GM19452 (cell line): Measurements from ENCODE around the gene C1orf50.

Experiments used
- ATAC-seq: cut with Tn5 transposase; IDR thresholded peaks from one replicate; pipeline ENCODE4 v1.9.1; 2021; ENCODE audit not compliant: unreplicated experiment

Gene C1orf50

DNA sequence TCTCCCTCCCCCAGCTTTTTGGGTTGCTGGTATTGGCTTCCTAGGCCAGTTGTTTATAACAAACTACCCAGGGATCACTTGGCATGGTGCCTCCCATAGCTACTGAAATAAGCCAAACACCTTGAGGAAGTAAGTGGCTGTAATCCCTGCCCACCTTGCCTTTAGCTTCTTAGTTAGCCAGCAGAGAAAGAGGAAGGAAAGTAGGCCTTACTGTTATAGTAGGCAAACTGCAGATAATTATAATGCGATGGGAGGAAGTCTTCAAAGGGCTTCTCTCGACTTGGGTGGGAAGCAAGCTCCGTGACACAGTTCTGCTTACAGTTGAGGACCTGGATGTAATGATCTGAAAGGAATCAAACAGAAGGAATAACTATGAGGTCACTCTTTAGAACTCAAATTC is 8.4 kb upstream of the C1orf50 start:
- no peak for ATAC-seq

DNA sequence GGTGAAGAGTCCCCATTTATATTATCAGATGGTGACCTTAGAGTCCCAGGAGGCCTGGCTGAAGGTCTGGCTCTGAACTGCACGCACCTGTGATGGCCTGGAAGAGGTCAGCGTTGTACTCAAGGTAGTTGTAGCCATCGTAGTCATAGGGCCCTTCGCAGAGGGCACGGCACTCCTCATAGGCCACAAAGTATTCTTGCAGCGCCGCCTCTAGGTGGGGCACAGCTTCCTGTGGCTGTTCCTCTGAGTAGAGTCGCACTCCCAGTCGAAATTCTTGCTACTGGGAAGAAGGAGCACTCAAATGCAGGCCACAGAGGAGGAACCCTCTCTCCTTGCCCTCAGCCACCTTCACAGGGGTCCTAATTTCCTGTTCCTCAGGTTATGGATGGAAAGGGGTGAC is 7.9 kb upstream of the C1orf50 start:
- ATAC-seq = no peak

DNA sequence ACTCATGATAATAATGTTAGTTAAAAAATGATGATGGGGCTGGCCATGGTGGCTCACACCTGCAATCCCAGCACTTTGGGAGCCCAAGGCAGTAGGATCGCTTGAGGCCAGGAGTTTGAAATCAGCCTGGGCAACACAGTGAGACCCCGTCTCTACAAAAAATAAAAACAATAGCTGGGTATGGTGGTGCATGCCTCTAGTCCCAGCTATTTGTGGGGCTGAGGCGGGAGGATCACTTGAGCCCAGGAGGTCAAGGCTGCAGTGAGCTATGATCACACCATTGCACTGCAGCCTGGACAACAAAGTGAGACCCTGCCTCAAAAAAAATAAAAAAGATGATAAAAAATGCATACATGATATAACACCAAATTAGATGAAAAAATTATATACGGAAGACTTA is 5.5 kb upstream of the C1orf50 start:
- ATAC-seq = no peak

DNA sequence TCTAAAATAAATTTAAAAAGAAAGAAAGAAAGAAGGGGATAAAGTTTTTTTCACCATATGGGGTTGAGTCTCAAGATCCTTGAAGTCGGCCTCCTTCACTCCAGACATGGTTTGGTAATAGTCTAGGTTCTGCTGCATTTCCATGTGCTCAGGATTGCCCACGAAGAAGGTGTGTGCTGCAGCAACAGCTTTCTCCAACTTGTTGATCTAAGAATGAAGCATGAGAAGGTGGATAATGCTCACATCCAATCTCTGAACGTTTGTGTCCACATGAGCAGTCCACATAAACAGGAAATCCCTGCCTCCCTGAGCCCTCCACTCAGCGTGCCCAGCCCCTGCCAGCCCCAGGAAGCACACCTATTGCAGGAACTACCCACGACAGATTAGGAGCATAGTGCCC is 4.8 kb upstream of the C1orf50 start:
- no peak for ATAC-seq

DNA sequence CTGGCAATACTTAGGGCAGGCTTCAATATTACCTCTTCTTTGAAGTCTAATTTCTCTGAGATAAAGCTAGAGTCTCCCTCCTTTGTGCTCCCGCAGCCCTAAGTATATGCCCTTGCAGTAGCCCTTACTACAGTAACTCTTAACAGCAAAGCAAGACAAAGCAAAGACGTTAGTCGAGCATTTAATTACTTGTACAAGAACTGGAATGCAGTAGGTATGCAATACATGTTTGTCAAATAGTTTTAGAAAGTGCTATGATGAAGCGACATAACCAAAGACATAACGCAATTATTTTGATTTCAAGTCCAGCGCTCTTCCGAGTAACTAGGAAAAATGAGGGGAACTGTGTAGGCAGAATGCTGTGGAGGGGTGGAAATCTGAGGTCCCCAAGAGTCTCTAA is 1.8 kb upstream of the C1orf50 start:
- no peak for ATAC-seq

DNA sequence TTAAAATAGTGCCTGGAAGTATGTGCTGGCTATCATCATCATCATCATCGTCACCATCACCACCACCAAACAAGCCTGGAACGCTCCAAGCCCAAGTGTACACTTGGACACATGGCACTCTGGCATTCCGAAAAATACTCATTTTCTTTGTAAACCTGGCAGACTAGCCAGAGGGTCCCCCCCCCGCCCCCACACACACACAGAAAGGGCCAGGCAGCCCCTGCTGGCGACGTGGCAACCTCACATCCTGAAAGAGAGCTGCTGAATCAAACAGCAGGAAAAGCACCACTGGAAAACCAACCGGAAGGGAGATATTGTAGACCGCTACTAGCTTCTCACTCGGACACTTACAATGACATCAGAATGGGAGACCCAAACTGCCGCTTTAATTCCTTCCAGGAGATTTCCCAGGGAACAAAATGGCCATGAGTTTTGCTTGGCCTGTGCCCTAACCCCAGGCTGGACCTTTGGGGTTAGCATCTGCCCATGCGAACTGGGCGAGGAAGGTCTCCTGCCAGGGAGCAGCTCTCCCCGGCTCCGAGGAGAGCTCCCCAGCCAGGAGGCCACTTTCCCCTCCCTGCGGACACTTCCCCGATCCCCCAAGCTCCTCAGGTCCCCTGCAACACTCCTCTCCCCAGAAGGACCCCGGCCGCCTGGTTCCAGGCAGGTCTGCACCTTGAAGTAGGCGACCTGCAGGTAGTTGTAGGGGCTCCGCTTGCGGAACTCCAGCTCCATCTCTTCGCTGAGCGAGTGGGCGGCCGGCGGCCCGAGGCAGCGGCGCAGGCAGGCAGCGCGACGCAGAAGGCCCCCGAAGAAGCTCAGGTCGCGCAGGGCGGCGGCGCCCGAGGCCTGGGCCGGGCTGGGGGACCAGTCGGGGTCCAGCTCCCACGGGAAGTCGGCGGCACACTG is 963 bp upstream of the C1orf50 start:
- ATAC-seq = peak; percentile 27

DNA sequence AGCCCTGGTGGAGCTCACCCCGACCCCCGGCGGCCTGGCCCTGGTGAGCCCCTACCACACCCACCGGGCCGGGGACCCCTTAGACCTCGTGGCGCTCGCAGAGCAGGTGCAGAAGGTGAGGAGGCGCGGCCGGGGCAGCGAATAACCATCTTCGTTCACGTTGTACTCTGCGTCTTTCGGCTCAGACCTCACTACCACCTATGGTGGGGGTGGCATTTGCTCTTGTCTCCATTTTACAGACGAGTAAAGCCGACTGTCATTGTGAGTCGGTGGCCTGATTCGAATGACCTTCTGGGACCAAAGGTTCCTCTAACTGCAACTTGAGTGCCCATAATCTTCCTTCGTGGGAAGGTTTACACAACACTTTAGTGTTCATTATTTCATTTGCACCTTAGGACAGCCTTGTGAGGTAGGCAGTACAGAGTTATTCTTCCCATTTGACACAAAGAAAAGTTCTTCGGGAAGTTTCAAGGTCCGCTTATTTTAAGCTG is 506 bp downstream of the C1orf50 start:
- peak; percentile 13 for ATAC-seq

DNA sequence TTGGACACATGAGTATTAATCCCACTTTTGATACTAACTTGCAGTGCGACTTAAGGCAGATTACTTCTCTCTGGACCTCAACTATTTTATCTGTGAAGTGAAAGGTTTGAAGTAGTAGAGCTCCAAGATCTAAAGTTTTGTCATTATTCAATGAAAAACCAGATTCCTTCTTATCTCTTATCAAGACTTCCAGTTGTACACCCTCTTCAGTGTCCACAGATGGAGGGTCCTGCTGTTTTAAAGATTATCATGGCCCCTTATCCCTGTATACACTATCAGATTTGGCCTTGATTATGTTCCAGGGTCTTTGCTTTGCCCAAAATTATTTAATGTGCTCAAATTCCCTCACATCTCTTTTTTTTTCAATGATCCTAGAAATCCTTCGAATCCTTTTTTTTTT is 1.1 kb downstream of the C1orf50 start:
- no peak for ATAC-seq

DNA sequence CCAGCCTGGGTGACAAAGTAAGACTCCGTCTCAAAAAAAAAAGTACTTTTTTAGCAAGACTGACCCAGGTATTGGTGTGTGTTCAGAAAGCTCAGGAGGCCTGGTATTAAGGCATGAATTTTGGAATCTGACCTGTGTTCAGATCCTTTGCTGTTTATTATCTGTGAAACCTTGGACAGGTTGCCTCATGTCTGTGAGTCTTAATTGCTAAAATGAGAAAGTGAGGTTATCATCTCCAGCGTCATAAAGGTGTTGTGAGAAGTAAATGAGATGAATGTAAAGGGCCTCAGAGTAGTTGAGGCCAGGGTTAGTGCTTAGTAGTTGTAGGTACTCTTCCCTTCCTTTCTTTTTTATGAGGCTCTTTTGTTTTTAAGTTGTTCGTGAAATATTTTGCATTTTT is 2.8 kb downstream of the C1orf50 start:
- ATAC-seq = no peak

DNA sequence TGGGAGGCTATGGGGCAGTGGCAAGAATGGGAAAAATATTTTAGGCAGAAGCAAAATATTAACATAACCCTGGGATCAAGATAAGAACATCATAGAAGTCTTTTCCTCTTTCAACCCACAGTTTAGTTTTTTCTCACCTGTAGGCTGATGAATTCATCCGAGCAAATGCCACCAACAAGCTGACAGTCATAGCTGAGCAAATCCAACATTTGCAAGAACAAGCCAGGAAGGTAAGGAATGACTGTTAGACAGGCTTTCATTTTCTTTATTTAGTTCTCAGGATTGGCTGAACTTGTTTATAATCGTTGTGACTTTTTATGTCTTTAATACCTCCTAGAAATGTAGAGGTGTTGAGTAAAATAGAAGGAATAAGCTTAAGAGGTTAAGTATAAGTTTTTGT is 6.4 kb downstream of the C1orf50 start:
- ATAC-seq = no peak

DNA sequence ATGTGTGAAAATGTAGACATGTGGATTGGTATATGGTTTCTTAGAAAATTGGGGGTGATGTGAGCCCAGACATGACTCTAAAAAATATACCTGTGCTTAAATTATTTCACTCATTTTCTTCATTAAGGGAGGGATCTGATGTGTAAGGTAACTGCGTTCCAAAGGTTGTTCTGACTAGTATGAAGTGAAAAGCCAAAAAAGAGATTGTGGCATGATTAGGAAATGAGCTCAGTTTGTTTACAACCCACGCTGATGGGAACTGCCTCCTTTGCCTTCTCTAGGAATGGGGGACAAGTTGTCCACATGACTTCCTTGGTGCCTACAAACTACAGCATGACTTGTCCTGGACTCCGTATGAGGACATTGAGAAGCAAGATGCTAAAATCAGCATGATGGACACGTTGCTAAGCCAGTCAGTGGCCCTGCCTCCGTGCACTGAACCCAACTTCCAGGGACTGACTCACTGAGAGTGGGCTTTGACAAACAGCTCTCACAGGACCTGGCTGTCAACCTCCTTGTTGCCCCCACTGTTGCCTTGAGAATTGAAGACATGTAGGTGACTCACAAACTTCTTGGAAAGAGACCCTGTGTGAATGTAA is 8.0 kb downstream of the C1orf50 start:
- no peak for ATAC-seq

DNA sequence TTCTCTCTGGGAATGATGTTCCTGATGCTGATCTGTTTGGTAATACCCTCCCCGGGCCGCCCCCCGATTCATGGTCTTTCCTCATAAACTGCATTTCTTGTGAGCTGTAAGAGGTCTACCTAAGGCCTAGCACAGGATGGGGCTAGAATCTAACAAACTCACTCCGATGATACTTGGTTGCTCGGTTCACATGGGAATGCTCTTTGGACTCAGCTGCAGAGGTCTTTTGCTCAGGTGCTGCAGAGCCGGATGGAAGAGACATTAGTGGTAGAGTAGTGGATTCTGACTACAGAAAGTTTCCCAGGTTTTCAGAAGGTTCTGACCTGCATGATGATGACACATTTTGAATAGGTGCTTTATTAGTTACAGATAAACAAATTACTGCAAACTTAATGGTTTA is 9.5 kb downstream of the C1orf50 start:
- no peak for ATAC-seq

DNA sequence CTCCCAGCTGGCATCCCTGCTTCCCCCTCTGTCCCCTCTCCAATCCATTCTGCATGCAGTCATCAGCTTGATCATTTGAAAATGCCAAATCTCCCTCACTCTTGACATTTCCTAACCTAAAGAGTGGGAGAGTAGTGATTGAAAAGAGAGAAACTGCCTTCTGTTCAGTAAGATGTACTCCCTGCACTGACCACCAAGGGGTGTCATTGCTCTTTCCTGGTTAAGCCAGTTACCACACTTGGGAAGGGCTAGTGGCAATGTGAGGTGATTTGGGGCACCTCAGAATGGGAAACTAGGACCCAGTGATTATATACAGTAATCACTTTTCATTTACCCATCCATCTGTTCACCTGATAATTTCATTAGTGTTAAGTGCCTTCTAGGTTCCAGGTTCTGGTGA is 10.8 kb downstream of the C1orf50 start:
- ATAC-seq = no peak

DNA sequence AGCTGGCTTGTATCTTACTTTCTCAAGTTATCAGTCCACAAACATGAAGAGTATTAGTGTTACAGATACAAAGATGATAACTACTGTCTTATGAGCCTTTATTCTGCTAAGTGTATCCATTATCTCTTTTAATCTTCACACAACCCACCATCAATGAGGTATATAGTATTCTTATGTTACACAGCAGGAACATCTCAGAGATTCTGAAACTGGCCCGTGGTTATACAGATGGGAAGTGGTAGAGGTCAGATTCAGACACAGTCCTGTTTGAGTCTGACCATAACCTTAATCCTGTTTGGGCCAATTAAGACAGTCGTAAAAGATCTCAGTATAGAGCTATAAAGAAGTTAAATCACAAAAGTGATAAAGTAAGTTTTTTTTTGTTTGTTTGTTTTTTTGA is 12.7 kb downstream of the C1orf50 start:
- ATAC-seq = no peak

DNA sequence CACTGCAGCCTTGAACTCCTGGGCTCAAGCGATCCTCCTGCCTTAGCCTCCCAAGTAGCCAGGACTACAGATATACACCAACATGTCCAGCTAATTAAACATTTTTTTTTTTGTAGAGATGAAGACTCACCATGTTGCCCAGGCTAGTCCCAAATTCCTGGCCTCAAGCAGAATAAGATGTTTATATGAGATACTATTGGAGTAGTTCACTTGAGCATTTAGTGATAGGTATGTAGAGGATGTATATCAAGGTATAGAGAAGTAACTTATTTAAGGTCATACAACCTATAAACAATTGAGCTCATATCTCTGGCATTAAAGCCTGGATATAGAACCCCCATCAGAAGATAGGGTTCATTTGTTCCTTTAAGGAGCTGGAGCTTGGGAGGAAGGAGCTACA is 13.1 kb downstream of the C1orf50 start:
- no peak for ATAC-seq

DNA sequence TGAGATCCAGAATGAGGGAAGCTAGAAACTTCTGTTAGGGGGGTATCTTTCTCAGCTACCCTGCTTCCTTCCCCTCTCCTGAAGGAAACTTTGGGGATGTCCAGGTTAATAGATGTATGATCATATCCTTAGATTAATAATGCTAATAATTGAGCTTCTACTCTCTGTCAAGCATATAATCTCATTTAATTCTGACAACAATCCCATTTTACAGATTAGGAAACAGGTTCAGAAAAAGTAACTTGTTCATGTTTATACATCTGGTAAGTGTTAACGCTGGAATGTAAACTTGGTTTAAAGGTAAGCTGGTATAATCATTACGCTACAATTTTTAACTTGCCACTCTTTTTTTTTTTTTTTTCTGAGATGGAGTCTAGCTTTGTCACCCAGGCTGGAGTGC is 16.0 kb downstream of the C1orf50 start:
- ATAC-seq = no peak

DNA sequence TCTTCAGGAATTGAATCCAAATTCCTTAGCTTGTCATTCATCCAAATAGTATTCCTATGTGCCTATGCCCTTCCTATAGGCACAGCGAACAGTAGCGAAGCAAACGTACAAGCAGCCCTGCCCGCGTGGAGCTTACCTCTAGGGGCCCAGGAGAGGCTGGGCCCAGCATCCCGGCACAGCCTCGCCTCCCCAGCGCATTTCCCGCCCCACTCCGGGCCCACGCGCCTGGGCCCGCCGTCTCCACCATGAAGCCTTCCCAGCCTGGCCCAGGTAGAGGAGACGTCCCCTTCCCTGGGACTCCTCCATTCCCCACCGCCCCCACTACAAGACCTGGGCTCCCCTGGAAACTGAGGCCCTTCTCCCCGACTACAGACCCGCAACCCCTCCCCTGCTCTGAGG is 17.5 kb downstream of the C1orf50 start:
- no peak for ATAC-seq

DNA sequence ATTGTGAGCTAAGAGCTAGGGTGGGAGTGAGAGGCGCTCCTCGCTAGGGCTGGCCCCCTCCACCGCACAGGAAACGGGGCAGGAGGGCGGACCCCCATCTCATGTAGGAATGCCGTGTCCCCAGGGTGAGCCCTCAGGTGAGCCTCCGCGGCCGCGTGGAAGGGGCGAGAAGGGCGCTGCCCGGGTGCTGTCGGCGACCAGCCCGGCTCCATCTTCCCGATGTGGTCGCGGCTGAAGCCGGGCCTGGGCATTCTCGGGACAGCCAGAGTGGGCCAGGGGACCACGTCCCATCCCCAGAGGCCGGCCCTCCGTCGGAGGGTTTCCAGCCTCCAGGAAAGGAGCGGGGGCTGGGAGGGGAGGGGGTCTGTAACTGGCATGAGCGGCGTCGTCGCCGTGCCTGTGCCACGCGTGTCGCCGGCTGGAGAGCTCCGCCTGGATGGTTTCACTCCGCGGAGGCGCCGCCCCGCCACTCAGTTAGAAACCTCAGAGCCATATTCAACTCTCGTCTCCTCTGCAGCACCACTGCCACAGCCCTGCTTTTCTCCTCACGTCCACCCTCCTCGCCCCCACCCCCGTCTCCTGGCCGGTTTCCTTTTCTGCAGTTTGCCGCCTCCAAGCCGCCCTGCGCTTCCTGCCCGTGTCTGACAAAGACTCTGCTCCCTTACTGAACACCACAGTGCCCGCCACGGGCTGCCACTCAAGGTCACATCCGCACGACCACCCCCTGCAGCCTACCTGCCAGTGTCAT is 18.1 kb downstream of the C1orf50 start, which contains the start of gene TMEM269:
Gene TMEM269, plus strand, starts transcription at position 46 of the 748 bp plus-strand sequence. CDS start 4,903 bp downstream, outside the sequence.
- no peak for ATAC-seq

DNA sequence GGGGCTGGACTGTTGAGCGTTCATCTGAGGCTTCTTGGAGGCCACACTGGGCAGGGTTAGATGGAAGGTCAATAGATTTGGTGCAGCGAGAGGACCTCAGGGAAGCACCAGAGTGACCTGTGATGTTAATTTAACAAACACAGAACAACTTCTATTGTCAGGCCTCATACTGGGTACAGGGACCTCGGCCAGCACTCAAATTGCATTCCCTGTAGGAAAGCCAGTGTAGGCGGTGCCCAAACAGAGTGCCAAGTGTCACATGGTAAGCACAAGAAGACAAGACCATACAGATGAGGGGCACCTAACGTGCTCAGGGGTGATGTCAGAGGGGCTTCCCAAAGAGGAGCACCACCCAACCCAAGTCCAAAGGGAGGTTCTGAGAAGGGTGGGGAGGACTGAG is 19.0 kb downstream of the C1orf50 start:
- ATAC-seq = no peak

DNA sequence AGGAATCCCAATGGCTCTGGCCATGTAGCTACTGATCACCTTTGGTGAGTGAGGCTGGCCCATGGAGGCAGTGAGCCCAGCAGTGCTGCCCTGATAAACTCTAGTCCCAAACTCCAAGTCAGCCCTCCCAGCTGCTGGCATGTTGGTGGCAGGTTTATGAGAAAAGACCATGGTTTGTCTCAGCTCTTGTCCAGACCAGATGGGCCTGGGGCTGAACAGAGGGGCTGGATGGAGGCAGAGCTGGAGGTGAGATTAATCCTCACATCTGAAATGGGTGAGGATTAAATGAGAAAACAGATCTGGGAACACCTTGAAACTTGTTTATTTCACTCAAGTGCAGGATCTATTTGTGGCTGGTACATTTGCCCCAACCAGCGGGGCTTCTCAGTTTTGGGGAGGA is 21.0 kb downstream of the C1orf50 start:
- ATAC-seq = no peak

DNA sequence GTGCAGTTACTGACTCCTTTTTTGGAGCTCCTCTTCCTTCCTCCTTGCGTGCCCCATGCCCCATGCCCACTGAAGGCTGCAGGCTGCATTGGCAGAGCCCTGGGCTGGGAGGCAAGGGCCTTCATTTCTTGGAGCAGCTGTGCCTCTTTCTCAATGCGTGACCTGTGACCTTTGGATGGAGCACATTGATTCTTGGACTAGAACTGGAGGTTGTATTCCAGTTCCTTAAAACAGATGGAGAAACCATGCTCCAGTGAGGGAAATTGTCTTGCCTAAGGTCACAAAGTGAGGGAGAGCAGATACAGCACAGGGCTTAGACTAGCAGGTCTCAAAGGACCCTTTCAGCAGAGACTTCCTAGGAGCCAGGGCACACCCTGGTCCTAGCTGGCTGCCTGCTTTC is 26.8 kb downstream of the C1orf50 start:
- ATAC-seq = no peak

DNA sequence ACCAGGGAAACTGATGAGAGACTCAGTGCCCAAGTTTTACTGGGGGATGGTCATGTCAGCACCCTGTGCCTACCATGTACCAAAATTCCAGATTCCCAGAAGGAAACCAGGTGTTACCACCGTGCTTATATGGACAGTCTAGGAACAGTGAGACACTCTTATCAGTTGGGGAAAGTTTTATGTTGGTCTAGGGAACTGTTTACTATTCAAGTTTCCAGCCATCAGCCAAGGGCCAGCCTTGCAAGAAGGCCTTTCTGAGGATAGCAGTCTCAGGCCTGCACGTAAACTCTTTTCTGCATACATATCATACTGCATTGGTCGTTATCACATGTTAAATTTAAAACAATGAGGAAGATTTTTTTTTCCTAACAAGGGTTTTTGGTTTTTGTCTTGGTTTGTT is 30.4 kb downstream of the C1orf50 start:
- ATAC-seq = no peak
